Neural cell (in vitro differentiated cells): ENCODE data around the gene MARK4. TPM values are rescaled to one million over a fixed set of nuclear protein-coding genes. Genes with fewer than 3 reads are reported as not detected.

Experiments
- H2AFZ ChIP-seq: fragments of 200-600, 300-800 bp; sonication (generic), shearing (Covaris generic); 2 replicates; pipeline ENCODE4 v1.6.0; 2014; ENCODE audit warnings: low read depth, mild to moderate bottlenecking, antibody characterized with exemption, low read length, moderate library complexity
- H3F3A ChIP-seq: fragments of 200-600 bp; shearing (Covaris generic); 2 replicates; pipeline ENCODE4 v1.6.1; 2016; ENCODE audit warnings: mild to moderate bottlenecking, moderate library complexity, mixed read lengths, antibody characterized with exemption, low read length; ENCODE audit not compliant: insufficient read depth, poor library complexity, severe bottlenecking
- H3K27ac ChIP-seq: fragments of 200-600, 300-800 bp; sonication (generic), shearing (Covaris generic); 2 replicates; pipeline ENCODE4 v1.5.1; 2014; ENCODE audit warnings: mild to moderate bottlenecking, low read length, moderate library complexity
- H3K27me3 ChIP-seq: fragments of 300-800, 200-600 bp; sonication (generic), shearing (Covaris generic); 2 replicates; pipeline ENCODE4 v1.6.0; 2014; ENCODE audit warnings: mild to moderate bottlenecking, low read depth, low read length, moderate library complexity; ENCODE audit not compliant: insufficient read depth
- H3K36me3 ChIP-seq: fragments of 300-800, 200-600 bp; sonication (generic), shearing (Covaris generic); 2 replicates; pipeline ENCODE4 v1.5.1; 2014; ENCODE audit warnings: mild to moderate bottlenecking, antibody characterized with exemption, low read length, moderate library complexity; ENCODE audit not compliant: insufficient read depth
- H3K4me2 ChIP-seq: fragments of 300-800, 200-600 bp; sonication (generic), shearing (Covaris generic); 2 replicates; pipeline ENCODE4 v1.6.0; 2014; ENCODE audit warnings: mild to moderate bottlenecking, low read length
- H3K4me3 ChIP-seq: fragments of 300-800, 200-600 bp; sonication (generic), shearing (Covaris generic); 2 replicates; pipeline ENCODE4 v1.5.1; 2014; ENCODE audit warnings: mild to moderate bottlenecking, low read length, moderate library complexity
- H3K79me2 ChIP-seq: fragments of 200-600 bp; shearing (Covaris generic); replicated peaks from 2 replicates; pipeline ENCODE4 v1.6.0; 2014; ENCODE audit warnings: mild to moderate bottlenecking, low read length, moderate library complexity; ENCODE audit not compliant: insufficient read depth
- H3K9ac ChIP-seq: fragments of 300-800, 200-600 bp; sonication (generic), shearing (Covaris generic); 2 replicates; pipeline ENCODE4 v1.6.1; 2016; ENCODE audit warnings: mild to moderate bottlenecking, low read length, mixed read lengths
- H3K9me2 ChIP-seq: fragments of 200-600 bp; shearing (Covaris generic); 2 replicates; pipeline ENCODE4 v1.6.1; 2016; ENCODE audit warnings: mild to moderate bottlenecking, low read length, mixed read lengths; ENCODE audit not compliant: insufficient read depth
- H3K9me3 ChIP-seq: fragments of 200-600, 300-800 bp; sonication (generic), shearing (Covaris generic); 2 replicates; pipeline ENCODE4 v1.6.1; 2016; ENCODE audit warnings: mild to moderate bottlenecking, mixed run types, low read length, moderate library complexity, mixed read lengths
- H4K20me1 ChIP-seq: fragments of 200-600 bp; shearing (Covaris generic); 2 replicates; pipeline ENCODE4 v1.6.1; 2016; ENCODE audit warnings: mild to moderate bottlenecking, mixed run types; ENCODE audit not compliant: insufficient read depth
- CTCF ChIP-seq: fragments of 450-650 bp; IDR thresholded peaks from 2 replicates; pipeline ENCODE4 v1.5.1; 2014; ENCODE audit warnings: antibody characterized with exemption, mild to moderate bottlenecking, moderate library complexity; ENCODE audit not compliant: poor library complexity, severe bottlenecking
- EP300 ChIP-seq: fragments of 450-650 bp; conservative IDR thresholded peaks from 2 replicates; pipeline ENCODE4 v1.6.1; 2014; ENCODE audit warnings: antibody characterized with exemption, mild to moderate bottlenecking, moderate library complexity; ENCODE audit not compliant: poor library complexity, severe bottlenecking
- EZH2 ChIP-seq: fragments of 200-600, 300-800 bp; shearing (Covaris generic), sonication (generic); IDR thresholded peaks from 2 replicates; pipeline ENCODE4 v1.6.1; 2014; ENCODE audit warnings: antibody characterized with exemption, low read length, borderline replicate concordance, mild to moderate bottlenecking; ENCODE audit not compliant: insufficient read depth, poor library complexity, severe bottlenecking
- MXI1 ChIP-seq: fragments of 450-650 bp; conservative IDR thresholded peaks from 2 replicates; pipeline ENCODE4 v1.6.1; 2014; ENCODE audit warnings: antibody characterized with exemption, mild to moderate bottlenecking; ENCODE audit not compliant: poor library complexity, severe bottlenecking
- POLR2AphosphoS5 ChIP-seq: IDR thresholded peaks from 2 replicates; pipeline ENCODE4 v1.6.1; 2012
- RAD21 ChIP-seq: fragments of 450-650 bp; conservative IDR thresholded peaks from 2 replicates; pipeline ENCODE4 v1.6.1; 2014; ENCODE audit warnings: antibody characterized with exemption, mild to moderate bottlenecking, moderate library complexity
- REST ChIP-seq: IDR thresholded peaks from 2 replicates; pipeline ENCODE4 v1.6.1; 2012; ENCODE audit warnings: borderline replicate concordance
- SMC3 ChIP-seq: fragments of 450-650 bp; conservative IDR thresholded peaks from 2 replicates; pipeline ENCODE4 v1.6.1; 2014; ENCODE audit warnings: antibody characterized with exemption, mild to moderate bottlenecking, moderate library complexity; ENCODE audit not compliant: poor library complexity
- TAF1 ChIP-seq: IDR thresholded peaks from 2 replicates; pipeline ENCODE4 v1.6.1; 2012; ENCODE audit warnings: low read depth
- polyA plus RNA-seq: library from polyadenylated mRNA; depleted of rRNA; stranded (reverse); fragments of >200 nt; gene quantifications from 2 replicates; pipeline ENCODE4 v1.2.3, GENCODE V29; 2014

The MARK4 gene
- polyA plus RNA-seq, 1 donor from 2014 or later = 11.6 TPM

GRCh38 chr19:45344621-45345505 lies 93.8 kb downstream of the MARK4 start:
- no peaks in the 10 kb centered on the region for H3K79me2 ChIP-seq
- H3F3A ChIP-seq = no peaks in the 10 kb centered on the region
- peaks cover 24% of the 10 kb centered on the region for H3K27me3 ChIP-seq
- TF ChIP-seq SMC3 = no peak
- no peak for TF ChIP-seq MXI1
- TF ChIP-seq EZH2 = no peak
- no peak for TF ChIP-seq REST
- TF ChIP-seq RAD21 = no peak
- no peak for TF ChIP-seq TAF1
- no peak for TF ChIP-seq POLR2AphosphoS5
- no peak for TF ChIP-seq EP300
- no peak overlapping the region for H3K4me3 ChIP-seq
- no peaks in the 10 kb centered on the region for H3K9me2 ChIP-seq
- H4K20me1 ChIP-seq = no peaks in the 10 kb centered on the region
- no peaks in the 10 kb centered on the region for H3K36me3 ChIP-seq
- no peaks in the 10 kb centered on the region for H3K9me3 ChIP-seq
- H2AFZ ChIP-seq = no peak overlapping the region
- no peak overlapping the region for H3K27ac ChIP-seq
- H3K4me2 ChIP-seq = no peak overlapping the region
- no peak overlapping the region for H3K9ac ChIP-seq

GRCh38 chr19:45345506-45345860 lies 94.4 kb downstream of the MARK4 start:
- no peaks in the 10 kb centered on the region for H3F3A ChIP-seq
- no peak overlapping the region for H3K4me3 ChIP-seq
- no peak overlapping the region for H2AFZ ChIP-seq
- H3K79me2 ChIP-seq = no peaks in the 10 kb centered on the region
- no peaks in the 10 kb centered on the region for H4K20me1 ChIP-seq
- TF ChIP-seq SMC3 (no peak), EZH2 (no peak), RAD21 (no peak), POLR2AphosphoS5 (no peak), CTCF (no peak), TAF1 (no peak), MXI1 (no peak), EP300 (no peak), REST (no peak)
- H3K9me3 ChIP-seq = no peaks in the 10 kb centered on the region
- no peak overlapping the region for H3K9ac ChIP-seq
- H3K36me3 ChIP-seq = no peaks in the 10 kb centered on the region
- H3K27ac ChIP-seq = no peak overlapping the region
- peaks cover 18% of the 10 kb centered on the region for H3K27me3 ChIP-seq
- H3K9me2 ChIP-seq = no peaks in the 10 kb centered on the region
- H3K4me2 ChIP-seq = no peak overlapping the region
